Measurements from ENCODE around the gene DCAKD.

Gene DCAKD

GRCh38 chr17:45016237-45016636 is 35.2 kb downstream of the DCAKD start:
- Histone ChIP-seq H4K91ac (ENCODE audit: low read depth, low read length) (no peak overlapping the region), H3K9me3 (ENCODE audit: insufficient read depth, low read depth, low read length) (no peaks in the 10 kb centered on the region), H3K4me2 (ENCODE audit: low read length) (no peak overlapping the region), H3K27me3 (ENCODE audit: insufficient read depth, low read length) (peaks cover 13% of the 10 kb centered on the region), H3K23ac (ENCODE audit: low read length) (no peak overlapping the region), H2BK12ac (ENCODE audit: low read length) (no peak overlapping the region), H2BK5ac (ENCODE audit: low read depth, low read length, poor library complexity) (no peak overlapping the region), H2AFZ (ENCODE audit: insufficient read depth, low read length, poor library complexity) (no peak overlapping the region), H2AK5ac (ENCODE audit: low read length) (no peak overlapping the region), H3K18ac (ENCODE audit: low read length) (no peak overlapping the region), H3K4me1 (ENCODE audit: control insufficient read depth in 1 of 2, insufficient read depth in 2 of 2, low read length in 2 of 2) (peaks cover 9 to 14% of the 10 kb centered on the region in 2 experiments), H3K27ac (ENCODE audit: low read depth, low read length) (no peak overlapping the region), H4K12ac (ENCODE audit: low read depth, low read length) (no peak overlapping the region), H3K36me3 (ENCODE audit: control insufficient read depth in 1 of 2, insufficient read depth in 2 of 2, low read length in 2 of 2) (no peaks in the 10 kb centered on the region), H3K79me2 (ENCODE audit: control insufficient read depth, insufficient read depth, low read length, poor library complexity) (no peaks in the 10 kb centered on the region), H3K4me3 (ENCODE audit: low read depth, low read length) (no peak overlapping the region), H4K8ac (ENCODE audit: low read depth, low read length) (no peak overlapping the region), H3K79me1 (ENCODE audit: low read length) (peaks cover 6% of the 10 kb centered on the region), H3K4ac (ENCODE audit: low read depth, low read length) (no peak overlapping the region), H3K9ac (ENCODE audit: low read length) (no peak overlapping the region), H2BK120ac (ENCODE audit: insufficient read depth, low read length, poor library complexity) (no peak overlapping the region), H3K14ac (ENCODE audit: low read length) (no peak overlapping the region)
- WGBS (ENCODE audit: extremely low coverage, insufficient coverage, insufficient read length): no CpG with 5 or more reads among the region's 7 CpGs
- DNase-seq: no peak

DNA sequence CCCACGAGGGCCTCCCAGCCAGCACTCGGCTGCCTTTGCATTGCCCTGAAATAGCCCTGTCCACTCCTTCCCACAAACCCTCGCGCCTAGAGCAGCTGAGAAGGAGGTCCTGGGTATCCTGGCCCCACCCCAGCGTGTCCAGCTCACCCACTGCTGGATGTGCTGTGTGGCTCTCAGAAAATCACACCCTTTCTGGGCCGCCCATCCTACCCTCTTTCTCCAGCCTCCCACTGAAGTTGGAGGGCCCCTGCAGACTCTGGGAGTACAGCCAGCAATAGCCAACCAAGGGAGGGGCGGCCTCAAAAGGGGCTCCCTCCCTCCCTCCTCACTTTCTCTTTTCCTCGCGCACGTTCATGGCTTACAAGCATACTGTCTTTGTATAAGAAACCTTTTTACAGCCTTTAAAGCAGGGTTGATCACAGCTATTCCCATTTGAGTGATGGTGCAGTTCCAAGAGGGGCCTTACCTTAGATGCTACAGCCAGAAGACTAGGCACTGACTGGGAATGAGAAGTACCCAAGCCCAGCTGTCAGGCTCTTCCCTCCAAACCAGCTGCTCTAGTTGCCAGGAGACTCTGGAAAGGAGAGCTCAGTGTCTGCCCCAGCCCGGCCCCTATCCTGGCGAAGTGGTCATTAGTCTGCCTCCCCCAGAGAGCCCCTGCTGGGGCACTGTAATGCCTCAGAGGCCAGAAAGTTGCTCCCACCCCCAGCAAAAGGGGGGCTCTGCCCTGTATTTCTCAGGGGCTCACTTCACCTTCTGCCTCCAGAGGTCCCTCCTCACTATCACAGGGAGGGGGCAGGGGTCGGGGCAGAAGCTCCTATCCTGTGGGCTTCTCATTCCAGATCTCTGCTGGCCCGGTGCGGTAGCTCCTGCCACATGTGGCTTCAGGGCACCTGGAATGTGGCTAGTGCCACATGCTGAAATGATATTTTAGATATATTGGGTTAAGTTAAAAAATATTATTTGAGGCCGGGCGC is 38.1 kb downstream of the DCAKD start:
- H4K8ac ChIP-seq (ENCODE audit: low read depth, low read length): no peak overlapping the region
- H2BK12ac ChIP-seq (ENCODE audit: low read length): no peak overlapping the region
- H4K12ac ChIP-seq (ENCODE audit: low read depth, low read length): no peak overlapping the region
- peaks cover 3 to 4% of the 10 kb centered on the region in 2 experiments for H3K4me1 ChIP-seq (ENCODE audit: control insufficient read depth in 1 of 2, insufficient read depth in 2 of 2, low read length in 2 of 2)
- H2AFZ ChIP-seq (ENCODE audit: insufficient read depth, low read length, poor library complexity): no peak overlapping the region
- H3K4ac ChIP-seq (ENCODE audit: low read depth, low read length): no peak overlapping the region
- H3K14ac ChIP-seq (ENCODE audit: low read length): no peak overlapping the region
- no peak for DNase-seq
- H2BK120ac ChIP-seq (ENCODE audit: insufficient read depth, low read length, poor library complexity): no peak overlapping the region
- H3K36me3 ChIP-seq (ENCODE audit: control insufficient read depth in 1 of 2, insufficient read depth in 2 of 2, low read length in 2 of 2): no peaks in the 10 kb centered on the region
- H2BK5ac ChIP-seq (ENCODE audit: low read depth, low read length, poor library complexity): no peak overlapping the region
- no CpG with 5 or more reads among the region's 17 CpGs for WGBS (ENCODE audit: extremely low coverage, insufficient coverage, insufficient read length)
- no peak overlapping the region for H3K4me3 ChIP-seq (ENCODE audit: low read depth, low read length)
- H4K91ac ChIP-seq (ENCODE audit: low read depth, low read length): no peak overlapping the region
- H3K18ac ChIP-seq (ENCODE audit: low read length): no peak overlapping the region
- no peaks in the 10 kb centered on the region for H3K9me3 ChIP-seq (ENCODE audit: insufficient read depth, low read depth, low read length)
- no peak overlapping the region for H3K4me2 ChIP-seq (ENCODE audit: low read length)
- H3K27me3 ChIP-seq (ENCODE audit: insufficient read depth, low read length): no peaks in the 10 kb centered on the region
- H3K27ac ChIP-seq (ENCODE audit: low read depth, low read length): no peak overlapping the region
- no peaks in the 10 kb centered on the region for H3K79me2 ChIP-seq (ENCODE audit: control insufficient read depth, insufficient read depth, low read length, poor library complexity)
- no peak overlapping the region for H3K23ac ChIP-seq (ENCODE audit: low read length)
- H3K9ac ChIP-seq (ENCODE audit: low read length): no peak overlapping the region
- H2AK5ac ChIP-seq (ENCODE audit: low read length): no peak overlapping the region
- no peaks in the 10 kb centered on the region for H3K79me1 ChIP-seq (ENCODE audit: low read length)

DNA sequence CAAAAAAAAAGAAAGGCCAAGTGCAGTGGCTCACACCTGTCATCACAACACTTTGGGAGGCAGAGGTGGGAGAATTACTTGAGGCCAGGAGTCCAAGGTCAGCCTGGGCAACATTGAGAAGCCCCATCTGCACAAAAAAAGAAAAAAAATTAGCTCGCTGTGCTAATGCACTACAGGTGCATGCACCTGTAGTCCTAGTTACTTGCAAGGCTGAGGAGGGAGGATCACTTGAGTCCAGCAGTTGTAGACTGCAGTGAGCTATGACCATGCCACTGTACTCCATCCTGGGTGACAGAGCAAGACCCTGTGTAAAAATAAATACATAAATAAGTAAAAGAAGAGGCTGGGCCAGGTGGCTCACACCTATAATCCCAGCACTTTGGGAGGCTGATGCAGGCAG is 39.7 kb downstream of the DCAKD start:
- H4K8ac ChIP-seq (ENCODE audit: low read depth, low read length): no peak overlapping the region
- no peak overlapping the region for H3K18ac ChIP-seq (ENCODE audit: low read length)
- no peak overlapping the region for H3K4me2 ChIP-seq (ENCODE audit: low read length)
- no peak overlapping the region for H3K14ac ChIP-seq (ENCODE audit: low read length)
- no peak overlapping the region for H2BK5ac ChIP-seq (ENCODE audit: low read depth, low read length, poor library complexity)
- no peaks in the 10 kb centered on the region for H3K27me3 ChIP-seq (ENCODE audit: insufficient read depth, low read length)
- H3K4ac ChIP-seq (ENCODE audit: low read depth, low read length): no peak overlapping the region
- WGBS (ENCODE audit: extremely low coverage, insufficient coverage, insufficient read length): no CpG with 5 or more reads among the region's 1 CpG
- no peak overlapping the region for H3K4me3 ChIP-seq (ENCODE audit: low read depth, low read length)
- no peak overlapping the region for H2BK12ac ChIP-seq (ENCODE audit: low read length)
- no peaks in the 10 kb centered on the region for H3K4me1 ChIP-seq (ENCODE audit: control insufficient read depth in 1 of 2, insufficient read depth in 2 of 2, low read length in 2 of 2)
- H2AFZ ChIP-seq (ENCODE audit: insufficient read depth, low read length, poor library complexity): no peak overlapping the region
- H3K79me1 ChIP-seq (ENCODE audit: low read length): no peaks in the 10 kb centered on the region
- H3K79me2 ChIP-seq (ENCODE audit: control insufficient read depth, insufficient read depth, low read length, poor library complexity): no peaks in the 10 kb centered on the region
- no peak overlapping the region for H4K12ac ChIP-seq (ENCODE audit: low read depth, low read length)
- no peak overlapping the region for H4K91ac ChIP-seq (ENCODE audit: low read depth, low read length)
- no peak overlapping the region for H3K9ac ChIP-seq (ENCODE audit: low read length)
- H2BK120ac ChIP-seq (ENCODE audit: insufficient read depth, low read length, poor library complexity): no peak overlapping the region
- no peak for DNase-seq
- H3K27ac ChIP-seq (ENCODE audit: low read depth, low read length): no peak overlapping the region
- no peak overlapping the region for H2AK5ac ChIP-seq (ENCODE audit: low read length)
- no peaks in the 10 kb centered on the region for H3K36me3 ChIP-seq (ENCODE audit: control insufficient read depth in 1 of 2, insufficient read depth in 2 of 2, low read length in 2 of 2)
- H3K23ac ChIP-seq (ENCODE audit: low read length): no peak overlapping the region
- H3K9me3 ChIP-seq (ENCODE audit: insufficient read depth, low read depth, low read length): no peaks in the 10 kb centered on the region

DNA sequence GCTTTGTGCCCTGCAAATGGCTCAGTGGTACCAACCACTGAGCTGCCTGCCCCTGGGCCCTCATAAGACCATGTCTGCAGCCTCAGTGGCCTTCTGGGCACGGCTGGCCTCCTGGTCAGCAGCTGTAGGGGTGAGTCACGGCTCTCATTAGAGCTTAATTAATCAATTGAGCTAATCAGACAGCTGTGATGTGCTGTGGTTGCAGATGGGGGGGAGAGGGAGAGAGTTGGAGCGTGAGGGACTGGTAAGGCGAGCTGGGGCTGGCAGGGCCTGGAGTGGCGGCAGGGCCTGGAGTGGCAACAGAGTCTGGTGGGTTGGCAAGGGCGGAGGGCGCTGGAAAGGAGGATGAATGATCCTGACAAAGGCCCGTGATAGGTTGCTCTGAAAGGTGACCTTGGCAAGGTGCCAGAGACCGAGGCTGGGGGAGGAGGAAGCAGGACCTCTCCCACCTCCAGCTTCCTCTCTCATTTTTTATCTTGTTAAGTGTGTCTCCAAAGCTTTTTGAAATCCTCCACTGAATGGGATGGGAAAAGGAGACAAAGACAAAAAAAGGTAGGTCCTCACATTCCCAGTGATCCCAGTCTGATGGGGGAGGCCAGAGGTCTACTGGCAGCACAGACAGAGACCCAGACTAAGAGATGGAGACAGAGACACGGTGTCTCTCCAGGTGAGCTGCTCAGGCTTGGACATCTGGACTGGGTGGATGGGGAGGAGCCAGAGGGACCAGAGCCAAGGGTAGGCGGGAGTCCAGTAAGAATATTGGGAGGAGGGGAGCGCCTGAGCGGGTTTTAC is 41.6 kb downstream of the DCAKD start:
- Histone ChIP-seq H2BK12ac (ENCODE audit: low read length) (no peak overlapping the region), H3K79me2 (ENCODE audit: control insufficient read depth, insufficient read depth, low read length, poor library complexity) (no peaks in the 10 kb centered on the region), H3K9ac (ENCODE audit: low read length) (no peak overlapping the region), H3K9me3 (ENCODE audit: insufficient read depth, low read depth, low read length) (no peaks in the 10 kb centered on the region), H3K27me3 (ENCODE audit: insufficient read depth, low read length) (no peaks in the 10 kb centered on the region), H3K4me3 (ENCODE audit: low read depth, low read length) (no peak overlapping the region), H2AFZ (ENCODE audit: insufficient read depth, low read length, poor library complexity) (no peak overlapping the region), H3K4me2 (ENCODE audit: low read length) (no peak overlapping the region), H3K79me1 (ENCODE audit: low read length) (no peaks in the 10 kb centered on the region), H4K12ac (ENCODE audit: low read depth, low read length) (no peak overlapping the region), H3K36me3 (ENCODE audit: control insufficient read depth in 1 of 2, insufficient read depth in 2 of 2, low read length in 2 of 2) (no peaks in the 10 kb centered on the region), H3K18ac (ENCODE audit: low read length) (no peak overlapping the region), H3K27ac (ENCODE audit: low read depth, low read length) (no peak overlapping the region), H3K4me1 (ENCODE audit: control insufficient read depth in 1 of 2, insufficient read depth in 2 of 2, low read length in 2 of 2) (no peaks in the 10 kb centered on the region), H2AK5ac (ENCODE audit: low read length) (no peak overlapping the region), H4K8ac (ENCODE audit: low read depth, low read length) (no peak overlapping the region), H4K91ac (ENCODE audit: low read depth, low read length) (no peak overlapping the region), H2BK5ac (ENCODE audit: low read depth, low read length, poor library complexity) (no peak overlapping the region), H2BK120ac (ENCODE audit: insufficient read depth, low read length, poor library complexity) (no peak overlapping the region), H3K4ac (ENCODE audit: low read depth, low read length) (no peak overlapping the region), H3K14ac (ENCODE audit: low read length) (no peak overlapping the region), H3K23ac (ENCODE audit: low read length) (no peak overlapping the region)
- WGBS (ENCODE audit: extremely low coverage, insufficient coverage, insufficient read length): no CpG with 5 or more reads among the region's 13 CpGs
- DNase-seq: no peak
